SU-DHL-6 (cell line): ENCODE data around the gene TOP2A.

ENCODE experiments used
- H2AFZ ChIP-seq: fragments of 200-600 bp; sonication (generic); 2 replicates; pipeline ENCODE4 v1.6.1; 2014; ENCODE audit warnings: low read depth, mild to moderate bottlenecking, moderate library complexity, mixed read lengths, antibody characterized with exemption, low read length; ENCODE audit not compliant: severe bottlenecking
- H3F3A ChIP-seq: fragments of 200-600 bp; shearing (Covaris generic); 2 replicates; pipeline ENCODE4 v1.6.0; 2016; ENCODE audit warnings: antibody characterized with exemption, mild to moderate bottlenecking; ENCODE audit not compliant: insufficient read depth
- H3K27ac ChIP-seq: fragments of 200-600 bp; sonication (generic); 2 replicates; pipeline ENCODE4 v1.5.1; 2016; ENCODE audit warnings: low read depth, mild to moderate bottlenecking, low read length, moderate library complexity, mixed read lengths
- H3K27me3 ChIP-seq: fragments of 200-600 bp; sonication (generic), shearing (Covaris generic); 2 replicates; pipeline ENCODE4 v1.6.0; 2014; ENCODE audit warnings: mild to moderate bottlenecking, low read length
- H3K36me3 ChIP-seq: fragments of 200-600 bp; sonication (generic); 2 replicates; pipeline ENCODE4 v1.6.1; 2014; ENCODE audit warnings: mild to moderate bottlenecking, low read length, mixed read lengths
- H3K4me2 ChIP-seq: fragments of 300-600, 200-600 bp; shearing (Covaris generic), sonication (generic); 2 replicates; pipeline ENCODE4 v1.6.0; 2014; ENCODE audit warnings: low read length, low read depth, mild to moderate bottlenecking; ENCODE audit not compliant: poor library complexity, severe bottlenecking
- H3K4me3 ChIP-seq: fragments of 200-600 bp; sonication (generic); 2 replicates; pipeline ENCODE4 v1.5.1; 2014; ENCODE audit warnings: antibody characterized with exemption, low read length, mild to moderate bottlenecking, mixed read lengths; ENCODE audit not compliant: insufficient read depth, poor library complexity, severe bottlenecking
- H3K79me2 ChIP-seq: fragments of 200-600 bp; sonication (generic); 2 replicates; pipeline ENCODE4 v1.6.1; 2014; ENCODE audit warnings: mild to moderate bottlenecking, low read length, moderate library complexity; ENCODE audit not compliant: insufficient read depth
- H3K9ac ChIP-seq: fragments of 200-600 bp; sonication (generic); 2 replicates; pipeline ENCODE4 v1.7.0; 2014; ENCODE audit warnings: mild to moderate bottlenecking, low read length
- H3K9me2 ChIP-seq: fragments of 200-600 bp; sonication (generic); replicated peaks from 2 replicates; pipeline ENCODE4 v1.6.1; 2014; ENCODE audit warnings: low read length; ENCODE audit not compliant: insufficient read depth
- H3K9me3 ChIP-seq: fragments of 200-600 bp; sonication (generic); 2 replicates; pipeline ENCODE4 v1.6.1; 2014; ENCODE audit warnings: low read length, mixed read lengths; ENCODE audit not compliant: insufficient read depth
- H4K20me1 ChIP-seq: fragments of 200-600 bp; sonication (generic); 2 replicates; pipeline ENCODE4 v1.6.1; 2014; ENCODE audit warnings: low read depth, mild to moderate bottlenecking, antibody characterized with exemption, low read length, moderate library complexity, mixed read lengths
- CTCF ChIP-seq: fragments of 200-600 bp; sonication (generic); IDR thresholded peaks from one replicate; pipeline ENCODE4 v1.5.1; 2017; ENCODE audit warnings: antibody characterized with exemption, mild to moderate bottlenecking, low read length, moderate library complexity; ENCODE audit not compliant: insufficient read depth, poor library complexity, severe bottlenecking
- EZH2phosphoT487 ChIP-seq: fragments of 200-600 bp; sonication (generic), shearing (Covaris generic); conservative IDR thresholded peaks from 2 replicates; pipeline ENCODE4 v1.6.1; 2018; ENCODE audit warnings: mild to moderate bottlenecking, antibody characterized with exemption, low read length, moderate library complexity, mixed read lengths

Gene TOP2A

GRCh38 chr17:40442392-40443195 lies 24.9 kb upstream of the TOP2A start:
- no peaks in the 10 kb centered on the region for H3K36me3 ChIP-seq
- H4K20me1 ChIP-seq = no peaks in the 10 kb centered on the region
- no peak overlapping the region for H2AFZ ChIP-seq
- H3K79me2 ChIP-seq = no peaks in the 10 kb centered on the region
- no peaks in the 10 kb centered on the region for H3F3A ChIP-seq
- no peak overlapping the region for H3K4me2 ChIP-seq
- no peaks in the 10 kb centered on the region for H3K9me2 ChIP-seq
- no peak overlapping the region for H3K4me3 ChIP-seq
- H3K27ac ChIP-seq = no peak overlapping the region
- TF ChIP-seq CTCF (no peak), EZH2phosphoT487 (no peak)
- H3K27me3 ChIP-seq = 0 out of 2 replicates have a peak, but pooled peaks cover 4% of the 10 kb centered on the region
- no peaks in the 10 kb centered on the region for H3K9me3 ChIP-seq
- no peak overlapping the region for H3K9ac ChIP-seq

- Histone ChIP-seq H3K9me2 (no peaks in the 10 kb centered on the region), H3K9ac (no peak overlapping the region), H3K9me3 (no peaks in the 10 kb centered on the region), H3K27ac (no peak overlapping the region), H3K4me3 (no peak overlapping the region), H3K27me3 (0 out of 2 replicates have a peak, but pooled peaks cover 3% of the 10 kb centered on the region), H2AFZ (no peak overlapping the region), H3K36me3 (no peaks in the 10 kb centered on the region), H4K20me1 (no peaks in the 10 kb centered on the region), H3K79me2 (no peaks in the 10 kb centered on the region), H3K4me2 (no peak overlapping the region), H3F3A (no peaks in the 10 kb centered on the region)
- TF ChIP-seq CTCF (no peak), EZH2phosphoT487 (no peak)
Observed at GRCh38 chr17:40440166-40440565, 22.5 kb upstream of the TOP2A start.

GRCh38 chr17:40437095-40437732 lies 19.5 kb upstream of the TOP2A start:
- Histone ChIP-seq H3K27ac (no peak overlapping the region), H3K9me2 (no peaks in the 10 kb centered on the region), H3K27me3 (no peaks in the 10 kb centered on the region), H3F3A (no peaks in the 10 kb centered on the region), H2AFZ (no peak overlapping the region), H3K4me3 (no peak overlapping the region), H3K4me2 (no peak overlapping the region), H3K79me2 (no peaks in the 10 kb centered on the region), H3K9me3 (no peaks in the 10 kb centered on the region), H3K9ac (no peak overlapping the region), H4K20me1 (no peaks in the 10 kb centered on the region), H3K36me3 (no peaks in the 10 kb centered on the region)
- no peak for TF ChIP-seq CTCF
- no peak for TF ChIP-seq EZH2phosphoT487
